ENCODE data around the gene NF2. TPM values are rescaled to one million over a fixed set of nuclear protein-coding genes. Genes with fewer than 3 reads are reported as not detected.

NF2 gene
- total RNA-seq, 1 donor from 2014 or later, result 37.3 TPM

GRCh38 chr22:29630987-29631386, 27.6 kb downstream of the NF2 start:
- H3K36me3 ChIP-seq, result no peaks in the 10 kb centered on the region
- H3K4me3 ChIP-seq, result no peak overlapping the region
- intact Hi-C loops (cut with DNase I), result loop anchor here (10.0 kb wide), 1 partner anchor 374 kb away; no protein-coding TSS in a partner anchor
- H3K9me3 ChIP-seq, result no peaks in the 10 kb centered on the region
- no peak for DNase-seq (ENCODE audit: low spot score in 2 of 2)
- no peaks in the 10 kb centered on the region for H3K4me1 ChIP-seq
- no peak overlapping the region for H3K27ac ChIP-seq
- no peaks in the 10 kb centered on the region for H3K27me3 ChIP-seq
- no peak for TF ChIP-seq CTCF (IDR thresholded peaks at IDR 0.05)

- no peaks in the 10 kb centered on the region for H3K4me1 ChIP-seq
- no peak for TF ChIP-seq CTCF (IDR thresholded peaks at IDR 0.05)
- no peaks in the 10 kb centered on the region for H3K9me3 ChIP-seq
- H3K36me3 ChIP-seq, result no peaks in the 10 kb centered on the region
- no peak overlapping the region for H3K4me3 ChIP-seq
- no peak for DNase-seq (ENCODE audit: low spot score in 2 of 2)
- no peak overlapping the region for H3K27ac ChIP-seq
- H3K27me3 ChIP-seq, result no peaks in the 10 kb centered on the region
- intact Hi-C loops (cut with DNase I), result loop anchor here (10.0 kb wide), 1 partner anchor 373 kb away; no protein-coding TSS in a partner anchor
These were observed 28.3 kb downstream of the NF2 start for GRCh38 chr22:29631725-29632124.

- TF ChIP-seq CTCF (IDR thresholded peaks at IDR 0.05), result no peak
- Histone ChIP-seq H3K9me3 (no peaks in the 10 kb centered on the region), H3K27ac (no peak overlapping the region), H3K4me1 (no peaks in the 10 kb centered on the region), H3K4me3 (no peak overlapping the region), H3K27me3 (no peaks in the 10 kb centered on the region), H3K36me3 (peaks cover 0 to 1% of the 10 kb centered on the region in 2 donors)
- intact Hi-C loops (cut with DNase I), result loop anchor here (10.0 kb wide), 1 partner anchor 372 kb away; no protein-coding TSS in a partner anchor
- no peak for DNase-seq (ENCODE audit: low spot score in 2 of 2)
These were observed 29.2 kb downstream of the NF2 start for GRCh38 chr22:29632672-29633071.

- H3K9me3 ChIP-seq, result no peaks in the 10 kb centered on the region
- intact Hi-C loops (cut with DNase I), result loop anchor here (10.0 kb wide), 1 partner anchor 371 kb away; no protein-coding TSS in a partner anchor
- H3K36me3 ChIP-seq, result peaks cover 4 to 12% of the 10 kb centered on the region in 2 donors
- H3K27ac ChIP-seq, result no peak overlapping the region
- no peak for TF ChIP-seq CTCF (IDR thresholded peaks at IDR 0.05)
- no peak for DNase-seq (ENCODE audit: low spot score in 2 of 2)
- no peaks in the 10 kb centered on the region for H3K4me1 ChIP-seq
- H3K27me3 ChIP-seq, result no peaks in the 10 kb centered on the region
- no peak overlapping the region for H3K4me3 ChIP-seq
These were observed 30.3 kb downstream of the NF2 start for GRCh38 chr22:29633514-29634312.

GRCh38 chr22:29634847-29635246, 31.4 kb downstream of the NF2 start:
- no peak for DNase-seq (ENCODE audit: low spot score in 2 of 2)
- Histone ChIP-seq H3K9me3 (no peaks in the 10 kb centered on the region), H3K4me3 (no peak overlapping the region), H3K27me3 (no peaks in the 10 kb centered on the region), H3K27ac (no peak overlapping the region), H3K36me3 (peaks cover 10 to 13% of the 10 kb centered on the region in 2 donors), H3K4me1 (no peaks in the 10 kb centered on the region)
- TF ChIP-seq CTCF (IDR thresholded peaks at IDR 0.05), result no peak
- intact Hi-C loops (cut with DNase I), result loop anchor here (5.0 to 10.0 kb wide), 2 partner anchors 370 to 452 kb away; no protein-coding TSS in a partner anchor

All from ascending aorta (tissue), 2 donors.